ENCODE results near the gene GABBR1.

The GABBR1 gene

DNA sequence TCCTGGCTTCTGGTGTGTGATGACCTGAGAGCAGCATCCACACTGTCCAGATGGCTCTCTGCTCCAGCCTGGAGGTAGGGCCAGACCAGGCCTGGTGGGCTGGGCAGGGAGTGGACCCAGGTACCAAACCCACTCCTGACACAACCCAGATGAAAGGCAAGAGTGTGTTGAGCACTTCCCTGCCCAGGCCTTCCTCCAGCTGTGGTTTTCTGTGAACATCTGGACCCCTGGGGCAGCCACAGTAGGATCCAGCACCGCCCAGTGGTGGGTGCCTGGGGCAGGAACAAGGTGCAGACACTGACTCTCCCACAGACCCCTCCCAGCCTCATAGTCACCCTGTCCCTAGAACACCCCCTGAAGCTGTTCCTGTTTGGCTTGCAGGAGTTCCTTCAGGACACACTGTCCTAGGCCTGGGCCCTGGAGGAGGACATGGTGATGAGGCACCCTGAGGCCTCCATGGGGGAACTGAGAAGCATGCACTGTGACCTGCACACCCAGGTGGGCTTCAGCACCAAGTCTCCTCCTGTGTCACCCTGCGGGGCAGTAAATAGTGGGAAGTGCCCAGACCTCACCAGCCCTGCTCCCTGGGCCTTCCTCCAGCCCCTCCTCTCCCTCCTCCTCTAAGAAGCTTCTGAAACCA, 102.2 kb downstream of the GABBR1 start:
- Histone ChIP-seq H3K36me3 (ENCODE audit: control insufficient read depth, insufficient read depth, low read length) (no peaks in the 10 kb centered on the region), H3K79me2 (ENCODE audit: control insufficient read depth, insufficient read depth, low read length) (no peaks in the 10 kb centered on the region), H2BK15ac (replicated peaks; ENCODE audit: low read depth) (no peak overlapping the region), H3K27ac (ENCODE audit: low read depth, low read length) (no peak overlapping the region), H3K23ac (ENCODE audit: low read length) (no peak overlapping the region), H3K4me1 (ENCODE audit: control insufficient read depth, low read depth, low read length) (no peaks in the 10 kb centered on the region), H2BK120ac (ENCODE audit: low read depth, low read length) (no peak overlapping the region), H3K27me3 (ENCODE audit: insufficient read depth, low read length, poor library complexity) (no peaks in the 10 kb centered on the region), H3K79me1 (ENCODE audit: low read length) (no peaks in the 10 kb centered on the region), H2AK5ac (ENCODE audit: low read length) (no peak overlapping the region), H2BK5ac (ENCODE audit: low read length) (no peak overlapping the region), H3K4ac (ENCODE audit: low read depth, low read length) (no peak overlapping the region), H3K4me3 (ENCODE audit: low read length) (no peak overlapping the region), H4K8ac (ENCODE audit: low read depth, low read length) (no peak overlapping the region), H4K5ac (ENCODE audit: low read length) (no peak overlapping the region), H3K4me2 (ENCODE audit: low read length) (no peak overlapping the region), H3K9ac (ENCODE audit: low read length) (no peak overlapping the region), H3K56ac (ENCODE audit: low read length) (no peak overlapping the region), H3K18ac (ENCODE audit: low read length) (no peak overlapping the region)
- DNase-seq: no peak
- no CpG with 5 or more reads among the region's 2 CpGs for WGBS (ENCODE audit: extremely low coverage, insufficient coverage, low lambda C conversion rate)

DNA sequence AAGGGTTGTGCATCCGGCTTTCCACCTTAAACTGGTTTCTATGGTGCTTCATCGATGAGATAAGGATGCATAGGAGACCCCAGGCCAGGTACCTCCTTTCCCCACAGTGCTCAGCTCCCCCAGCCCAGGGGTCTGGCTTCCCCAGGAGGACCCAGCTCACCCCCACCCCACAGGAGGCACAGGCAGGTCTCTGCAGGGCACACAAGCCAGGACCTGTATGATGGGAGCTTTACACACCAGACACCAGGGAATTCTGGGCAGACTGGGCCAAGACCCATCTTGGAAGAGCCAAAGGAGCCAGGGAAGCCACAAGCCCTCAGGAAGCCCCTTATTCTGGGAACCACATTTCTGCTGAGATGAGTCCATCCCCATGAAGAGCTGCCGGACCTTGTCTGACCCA, 103.0 kb downstream of the GABBR1 start:
- Histone ChIP-seq H4K8ac (ENCODE audit: low read depth, low read length) (no peak overlapping the region), H4K5ac (ENCODE audit: low read length) (no peak overlapping the region), H3K4me1 (ENCODE audit: control insufficient read depth, low read depth, low read length) (no peaks in the 10 kb centered on the region), H3K27ac (ENCODE audit: low read depth, low read length) (no peak overlapping the region), H3K79me2 (ENCODE audit: control insufficient read depth, insufficient read depth, low read length) (no peaks in the 10 kb centered on the region), H3K23ac (ENCODE audit: low read length) (no peak overlapping the region), H3K27me3 (ENCODE audit: insufficient read depth, low read length, poor library complexity) (no peaks in the 10 kb centered on the region), H3K36me3 (ENCODE audit: control insufficient read depth, insufficient read depth, low read length) (no peaks in the 10 kb centered on the region), H3K18ac (ENCODE audit: low read length) (no peak overlapping the region), H3K4me3 (ENCODE audit: low read length) (no peak overlapping the region), H3K4ac (ENCODE audit: low read depth, low read length) (no peak overlapping the region), H3K9ac (ENCODE audit: low read length) (no peak overlapping the region), H3K79me1 (ENCODE audit: low read length) (no peaks in the 10 kb centered on the region), H2BK5ac (ENCODE audit: low read length) (no peak overlapping the region), H3K56ac (ENCODE audit: low read length) (no peak overlapping the region), H3K4me2 (ENCODE audit: low read length) (no peak overlapping the region), H2BK15ac (replicated peaks; ENCODE audit: low read depth) (no peak overlapping the region), H2BK120ac (ENCODE audit: low read depth, low read length) (no peak overlapping the region), H2AK5ac (ENCODE audit: low read length) (no peak overlapping the region)
- no peak for DNase-seq
- no CpG with 5 or more reads among the region's 3 CpGs for WGBS (ENCODE audit: extremely low coverage, insufficient coverage, low lambda C conversion rate)

DNA sequence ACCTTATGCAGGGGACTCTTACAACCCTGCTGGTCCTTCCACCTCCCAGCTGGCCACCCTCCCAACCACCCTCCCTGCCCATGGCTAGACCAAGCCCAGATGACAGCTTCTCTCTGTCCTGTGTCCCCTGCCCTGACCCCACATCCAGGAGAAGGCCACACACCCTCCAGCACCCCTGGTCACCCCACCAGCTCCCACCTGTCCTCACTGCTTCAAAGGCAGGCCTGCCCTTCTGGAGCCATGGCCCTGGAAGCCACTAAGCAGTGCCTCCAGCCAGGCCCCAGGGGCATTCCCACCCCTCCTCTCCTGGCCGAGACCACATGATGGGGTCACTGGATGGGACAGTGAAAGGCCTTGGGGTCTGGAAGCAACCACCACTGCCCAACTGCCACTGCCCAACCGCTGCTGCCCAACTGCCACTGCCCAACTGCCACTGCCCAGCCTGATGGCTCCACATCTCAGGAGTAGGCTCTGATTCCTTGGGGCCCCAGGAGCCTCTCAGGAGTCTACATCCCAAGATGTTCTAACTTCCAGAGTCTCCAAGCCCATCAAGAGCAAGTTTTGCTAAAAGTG, 103.9 kb downstream of the GABBR1 start:
- Histone ChIP-seq H3K4me2 (ENCODE audit: low read length) (no peak overlapping the region), H3K79me2 (ENCODE audit: control insufficient read depth, insufficient read depth, low read length) (no peaks in the 10 kb centered on the region), H4K5ac (ENCODE audit: low read length) (no peak overlapping the region), H2BK15ac (replicated peaks; ENCODE audit: low read depth) (no peak overlapping the region), H3K4me1 (ENCODE audit: control insufficient read depth, low read depth, low read length) (no peaks in the 10 kb centered on the region), H3K23ac (ENCODE audit: low read length) (no peak overlapping the region), H3K27ac (ENCODE audit: low read depth, low read length) (no peak overlapping the region), H3K79me1 (ENCODE audit: low read length) (no peaks in the 10 kb centered on the region), H2AK5ac (ENCODE audit: low read length) (no peak overlapping the region), H2BK5ac (ENCODE audit: low read length) (no peak overlapping the region), H3K4me3 (ENCODE audit: low read length) (no peak overlapping the region), H3K36me3 (ENCODE audit: control insufficient read depth, insufficient read depth, low read length) (no peaks in the 10 kb centered on the region), H3K27me3 (ENCODE audit: insufficient read depth, low read length, poor library complexity) (no peaks in the 10 kb centered on the region), H4K8ac (ENCODE audit: low read depth, low read length) (no peak overlapping the region), H3K56ac (ENCODE audit: low read length) (no peak overlapping the region), H3K9ac (ENCODE audit: low read length) (no peak overlapping the region), H3K4ac (ENCODE audit: low read depth, low read length) (no peak overlapping the region), H2BK120ac (ENCODE audit: low read depth, low read length) (no peak overlapping the region), H3K18ac (ENCODE audit: low read length) (no peak overlapping the region)
- no peak for DNase-seq
- no CpG with 5 or more reads among the region's 2 CpGs for WGBS (ENCODE audit: extremely low coverage, insufficient coverage, low lambda C conversion rate)

DNA sequence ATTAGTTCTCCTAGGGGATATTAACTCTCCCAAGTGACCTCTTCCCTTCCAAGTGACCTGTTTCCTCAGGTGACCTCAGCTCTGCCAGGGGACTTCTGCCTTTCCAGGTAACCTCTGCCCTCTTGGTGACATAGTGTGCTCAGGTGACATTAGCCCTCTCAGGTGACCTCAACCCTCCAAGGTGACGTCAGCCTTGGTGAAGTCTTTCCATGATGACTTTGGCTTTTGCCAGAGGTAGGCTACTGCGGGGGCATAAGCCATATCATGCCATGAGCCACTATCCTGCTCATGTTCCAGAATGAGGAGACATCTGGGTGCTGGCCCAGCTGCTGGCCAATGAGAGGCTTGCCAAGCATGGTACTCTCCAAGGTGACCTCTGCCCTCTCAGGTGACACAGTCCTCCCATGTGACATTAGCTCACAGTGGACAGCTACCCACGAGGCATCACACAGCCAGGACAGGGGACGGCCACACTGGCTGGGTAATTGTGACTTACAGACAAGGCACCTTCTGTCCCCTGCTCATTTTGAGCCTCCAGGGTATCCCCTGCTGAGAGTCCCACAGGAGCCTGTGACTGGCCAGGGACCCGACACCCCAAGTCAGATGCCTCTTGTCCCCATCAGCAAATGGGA, 104.6 kb downstream of the GABBR1 start:
- no peak overlapping the region for H3K4me2 ChIP-seq (ENCODE audit: low read length)
- H3K79me2 ChIP-seq (ENCODE audit: control insufficient read depth, insufficient read depth, low read length): no peaks in the 10 kb centered on the region
- H3K36me3 ChIP-seq (ENCODE audit: control insufficient read depth, insufficient read depth, low read length): no peaks in the 10 kb centered on the region
- no peak overlapping the region for H3K56ac ChIP-seq (ENCODE audit: low read length)
- no peak overlapping the region for H4K8ac ChIP-seq (ENCODE audit: low read depth, low read length)
- no peak overlapping the region for H3K18ac ChIP-seq (ENCODE audit: low read length)
- H2BK5ac ChIP-seq (ENCODE audit: low read length): no peak overlapping the region
- no peak overlapping the region for H2BK120ac ChIP-seq (ENCODE audit: low read depth, low read length)
- no peak overlapping the region for H3K9ac ChIP-seq (ENCODE audit: low read length)
- no peak overlapping the region for H2AK5ac ChIP-seq (ENCODE audit: low read length)
- H3K4ac ChIP-seq (ENCODE audit: low read depth, low read length): no peak overlapping the region
- H3K4me3 ChIP-seq (ENCODE audit: low read length): no peak overlapping the region
- no CpG with 5 or more reads among the region's 5 CpGs for WGBS (ENCODE audit: extremely low coverage, insufficient coverage, low lambda C conversion rate)
- H2BK15ac ChIP-seq (replicated peaks; ENCODE audit: low read depth): no peak overlapping the region
- H3K23ac ChIP-seq (ENCODE audit: low read length): no peak overlapping the region
- no peaks in the 10 kb centered on the region for H3K27me3 ChIP-seq (ENCODE audit: insufficient read depth, low read length, poor library complexity)
- no peak for DNase-seq
- no peaks in the 10 kb centered on the region for H3K79me1 ChIP-seq (ENCODE audit: low read length)
- no peak overlapping the region for H3K27ac ChIP-seq (ENCODE audit: low read depth, low read length)
- no peak overlapping the region for H4K5ac ChIP-seq (ENCODE audit: low read length)
- H3K4me1 ChIP-seq (ENCODE audit: control insufficient read depth, low read depth, low read length): no peaks in the 10 kb centered on the region

DNA sequence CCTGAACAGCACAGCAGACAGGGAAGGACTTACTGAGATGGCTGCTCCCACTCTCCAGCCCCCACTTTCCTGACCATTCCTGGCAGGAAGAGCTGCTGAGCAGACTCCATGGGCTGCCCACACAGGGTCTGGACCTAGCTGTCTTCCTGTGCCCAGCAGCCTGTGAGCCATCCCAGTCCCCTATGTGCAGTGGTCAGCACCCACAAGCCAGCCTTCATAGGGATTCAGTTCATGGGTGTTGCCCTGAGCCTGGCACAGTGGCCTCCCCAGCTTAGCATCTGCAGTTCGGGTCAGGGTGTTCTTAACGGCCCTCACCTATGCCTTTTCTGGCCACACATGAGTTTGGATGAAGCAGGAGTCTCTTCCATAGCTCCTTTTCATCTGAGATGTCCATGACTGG, 105.4 kb downstream of the GABBR1 start:
- no peak overlapping the region for H3K23ac ChIP-seq (ENCODE audit: low read length)
- H3K79me1 ChIP-seq (ENCODE audit: low read length): no peaks in the 10 kb centered on the region
- no CpG with 5 or more reads among the region's 2 CpGs for WGBS (ENCODE audit: extremely low coverage, insufficient coverage, low lambda C conversion rate)
- H3K4me1 ChIP-seq (ENCODE audit: control insufficient read depth, low read depth, low read length): no peaks in the 10 kb centered on the region
- no peak overlapping the region for H4K8ac ChIP-seq (ENCODE audit: low read depth, low read length)
- H3K56ac ChIP-seq (ENCODE audit: low read length): no peak overlapping the region
- H2BK15ac ChIP-seq (replicated peaks; ENCODE audit: low read depth): no peak overlapping the region
- H3K27me3 ChIP-seq (ENCODE audit: insufficient read depth, low read length, poor library complexity): no peaks in the 10 kb centered on the region
- no peak for DNase-seq
- no peak overlapping the region for H3K9ac ChIP-seq (ENCODE audit: low read length)
- H3K27ac ChIP-seq (ENCODE audit: low read depth, low read length): no peak overlapping the region
- no peaks in the 10 kb centered on the region for H3K79me2 ChIP-seq (ENCODE audit: control insufficient read depth, insufficient read depth, low read length)
- no peak overlapping the region for H3K18ac ChIP-seq (ENCODE audit: low read length)
- no peak overlapping the region for H2AK5ac ChIP-seq (ENCODE audit: low read length)
- no peak overlapping the region for H3K4ac ChIP-seq (ENCODE audit: low read depth, low read length)
- no peaks in the 10 kb centered on the region for H3K36me3 ChIP-seq (ENCODE audit: control insufficient read depth, insufficient read depth, low read length)
- no peak overlapping the region for H4K5ac ChIP-seq (ENCODE audit: low read length)
- H2BK5ac ChIP-seq (ENCODE audit: low read length): no peak overlapping the region
- H2BK120ac ChIP-seq (ENCODE audit: low read depth, low read length): no peak overlapping the region
- H3K4me3 ChIP-seq (ENCODE audit: low read length): no peak overlapping the region
- no peak overlapping the region for H3K4me2 ChIP-seq (ENCODE audit: low read length)
